Hematopoietic multipotent progenitor cell treated with erythropoietin and hydrocortisone succinate and interleukin-3 and kit ligand, for 8 days (in vitro differentiated cells): ENCODE data around the gene UTRN.

ENCODE experiments used
- DNase-seq: peaks from one replicate; pipeline ENCODE4 v3.0.0-alpha.2; 2015

The UTRN gene

DNA sequence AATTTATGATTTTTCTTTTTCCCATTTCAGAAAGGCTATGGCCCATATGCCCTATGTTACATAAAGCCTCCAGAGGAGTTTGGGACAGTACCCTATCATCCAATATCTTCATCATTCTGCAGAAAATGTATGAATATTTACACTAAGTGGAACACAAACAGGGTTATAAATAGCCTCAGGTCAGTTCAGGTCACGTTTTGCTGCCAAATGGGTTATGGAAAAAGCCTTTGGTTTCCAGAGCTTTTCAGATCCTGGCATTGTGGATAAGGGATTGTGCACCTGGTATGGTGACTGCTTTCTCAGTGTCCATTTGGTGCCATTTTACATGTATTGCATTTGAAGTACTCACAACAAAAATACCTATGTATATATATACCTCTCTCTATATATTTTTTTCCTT lies 29.4 kb downstream of the UTRN start:
- DNase-seq = no peak

DNA sequence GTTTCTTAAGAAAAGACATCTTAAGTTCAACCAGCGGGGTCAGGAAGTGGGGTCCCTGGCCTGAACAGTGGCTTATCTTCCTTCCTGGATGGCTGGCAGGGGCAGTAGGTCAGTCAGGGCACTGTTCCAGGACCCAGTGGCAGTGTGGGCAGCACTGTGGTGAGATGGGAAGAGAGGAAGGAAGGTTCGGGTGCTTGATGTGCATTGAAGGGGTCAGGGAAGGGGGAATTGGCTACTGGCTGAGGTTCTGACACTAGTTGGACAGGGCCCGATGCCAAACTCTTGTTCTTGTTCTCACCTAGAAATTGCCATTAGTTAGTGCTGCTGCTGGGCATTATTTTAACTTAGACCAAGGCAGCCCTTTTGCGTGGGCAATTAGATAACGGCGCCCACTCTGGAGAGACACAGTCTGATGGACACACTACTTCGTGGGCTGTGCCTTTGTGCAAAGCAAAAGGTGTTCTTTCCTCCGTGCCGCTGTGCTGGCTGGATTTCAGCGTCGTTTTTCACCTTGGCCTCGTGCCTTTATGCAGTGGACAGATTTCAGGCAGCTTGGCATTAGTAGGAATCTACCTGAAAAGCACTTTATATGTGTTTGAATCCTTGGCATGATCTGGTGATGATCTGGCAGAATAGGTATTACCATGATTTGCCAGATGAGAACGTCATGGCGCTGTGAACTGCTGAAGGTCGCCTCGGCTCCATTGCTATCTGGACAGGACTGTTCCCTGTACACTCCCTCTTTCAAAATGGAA lies 30.3 kb downstream of the UTRN start:
- no peak for DNase-seq

DNA sequence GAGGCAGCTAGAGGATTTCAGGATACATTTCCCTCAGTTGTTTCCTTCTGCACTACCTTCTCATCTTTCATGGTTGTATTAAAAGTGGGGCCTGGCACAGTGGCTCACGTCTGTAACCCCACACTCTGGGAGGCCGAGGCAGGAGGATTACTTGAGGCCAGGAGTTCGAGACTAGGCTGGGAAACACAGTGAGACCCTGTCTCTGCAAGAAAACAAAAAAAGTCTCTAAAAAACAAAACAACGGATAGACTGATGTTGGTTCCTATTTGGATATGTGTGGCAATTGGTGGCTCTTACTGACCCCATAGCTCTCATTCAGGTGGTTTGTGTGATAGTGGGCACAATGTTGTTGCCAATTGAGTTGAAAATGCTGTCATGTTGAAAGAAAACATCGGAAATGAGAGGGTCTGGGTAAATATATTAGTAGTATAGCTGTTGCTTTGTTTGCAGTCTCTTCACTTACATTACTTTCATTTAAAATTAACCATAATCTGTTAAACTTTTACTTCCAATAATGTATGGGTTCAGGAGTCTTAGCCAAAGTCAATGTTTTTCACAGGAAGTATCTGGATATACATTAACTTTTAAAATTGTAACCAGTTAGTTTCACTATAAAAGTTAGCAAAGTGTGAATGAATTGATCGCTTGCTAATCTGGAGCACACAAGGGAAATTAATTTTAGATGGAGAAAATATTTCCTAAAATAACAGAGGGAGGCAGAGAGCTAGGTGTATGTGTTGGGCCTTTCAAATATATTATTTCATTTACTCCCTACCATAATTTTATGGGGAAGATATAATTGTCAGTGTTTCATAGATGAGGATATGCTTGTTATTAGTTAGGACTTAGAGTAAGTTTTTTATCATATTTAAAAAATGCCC lies 31.1 kb downstream of the UTRN start:
- no peak for DNase-seq

- DNase-seq = no peak
Measured at GRCh38 chr6:144316862-144317195, 31.7 kb downstream of the UTRN start.

DNA sequence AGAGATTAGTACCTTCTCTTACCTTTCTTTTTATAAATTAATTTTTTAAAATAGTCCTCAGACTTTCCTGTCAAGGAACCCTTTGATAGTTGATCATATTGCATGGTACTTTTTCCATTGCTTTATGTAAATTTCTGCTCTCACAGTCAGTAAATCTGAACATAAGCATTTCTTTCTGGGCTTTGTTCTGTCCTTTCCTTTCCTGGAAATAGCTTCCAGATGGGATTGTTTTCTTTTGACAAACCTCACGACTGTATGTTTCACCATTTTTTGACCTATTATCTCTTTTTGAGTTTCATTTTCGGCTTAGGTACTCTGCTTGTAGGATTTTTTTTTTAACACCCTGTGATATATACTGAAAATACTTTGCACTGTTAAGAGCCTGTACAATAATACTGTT lies 32.6 kb downstream of the UTRN start:
- no peak for DNase-seq

DNA sequence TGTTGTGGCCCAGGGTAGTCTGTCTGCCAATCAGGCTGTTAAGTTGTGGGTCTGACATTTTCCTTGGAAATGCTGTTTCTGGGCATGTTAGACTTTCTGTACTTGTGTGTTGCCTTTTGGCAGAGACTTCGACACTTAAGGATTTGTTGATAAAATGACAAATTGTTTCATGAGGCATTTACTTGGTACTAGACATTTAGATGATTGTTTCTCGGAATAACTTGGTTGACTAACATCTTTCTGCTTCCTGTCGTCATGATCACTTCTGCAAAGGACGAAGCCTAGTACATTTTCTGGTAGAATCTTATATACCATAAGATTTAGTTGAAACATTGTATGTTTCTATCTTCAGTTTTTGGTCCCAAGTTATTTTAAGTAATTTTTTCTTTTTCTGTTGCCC lies 34.1 kb downstream of the UTRN start:
- no peak for DNase-seq

DNA sequence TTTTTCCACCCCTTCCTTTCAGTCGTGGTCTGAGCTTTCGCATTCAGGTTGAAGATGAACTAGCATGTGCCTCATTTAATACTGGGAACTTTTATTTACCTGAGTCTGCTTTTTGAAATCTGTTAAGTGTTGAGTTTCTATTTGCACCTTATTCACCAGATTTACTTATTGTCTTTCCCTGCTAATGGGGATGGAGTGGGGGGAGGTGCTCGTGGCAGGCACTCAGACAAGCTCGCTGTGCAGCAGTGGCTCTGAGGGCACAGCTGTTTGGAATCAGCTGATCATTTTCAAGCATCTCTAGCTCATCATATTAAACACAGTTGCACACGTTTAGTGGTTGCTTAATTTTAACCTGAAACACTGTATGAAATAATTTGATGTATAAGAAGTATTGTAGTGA lies 35.6 kb downstream of the UTRN start:
- DNase-seq = no peak

GRCh38 chr6:144321839-144322591 lies 36.9 kb downstream of the UTRN start:
- DNase-seq = no peak

GRCh38 chr6:144325232-144325631 lies 40.1 kb downstream of the UTRN start:
- no peak for DNase-seq

- DNase-seq = no peak
Measured at GRCh38 chr6:144326393-144326792, 41.3 kb downstream of the UTRN start.

- no peak for DNase-seq
Measured at GRCh38 chr6:144327081-144327480, 41.9 kb downstream of the UTRN start.

DNA sequence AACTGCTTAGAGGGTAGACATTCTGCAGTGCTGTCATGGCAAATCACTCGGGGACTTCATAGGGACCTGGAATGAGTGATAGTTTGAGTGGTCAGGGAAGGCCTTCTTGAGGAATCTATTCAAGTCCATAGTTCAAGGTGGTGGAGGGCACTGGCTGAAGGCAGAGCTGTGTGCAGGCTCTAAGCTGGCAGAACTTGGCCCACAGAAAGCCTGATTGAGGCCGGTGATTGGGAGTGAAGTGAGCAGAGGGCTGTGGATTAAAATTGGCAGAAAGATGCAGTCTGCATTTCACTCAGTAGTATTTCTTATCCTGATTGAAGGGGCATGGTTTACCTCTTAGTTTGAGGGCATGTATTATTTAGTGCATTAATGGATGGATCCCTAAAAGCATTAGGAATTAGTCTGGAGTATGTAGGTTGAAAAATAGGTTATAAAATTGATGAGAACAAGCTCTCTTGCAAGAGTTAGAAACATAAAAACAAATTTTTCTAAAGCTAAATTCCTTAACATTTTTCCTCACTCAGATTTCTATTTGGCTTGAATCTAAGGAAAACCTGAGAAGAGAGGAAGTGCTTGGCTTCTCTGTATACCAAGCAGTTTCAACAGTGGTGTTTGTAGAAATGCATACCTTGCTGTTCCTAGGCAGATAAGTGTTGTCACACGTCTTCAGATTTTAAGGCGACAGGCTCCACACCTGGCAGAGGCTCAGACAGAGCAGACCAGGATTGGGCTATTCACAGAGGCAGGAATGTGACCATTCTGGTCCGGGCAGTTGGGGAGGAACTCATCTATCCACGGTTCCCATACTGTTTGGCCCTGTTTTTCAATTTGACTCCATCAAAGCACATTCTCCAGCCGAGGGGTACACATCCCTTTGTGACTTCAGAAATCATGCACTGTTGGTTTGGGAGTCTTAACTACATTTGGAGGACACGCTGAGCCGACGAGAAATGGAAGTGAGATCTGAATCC lies 45.2 kb downstream of the UTRN start:
- no peak for DNase-seq

GRCh38 chr6:144331491-144331969 lies 46.4 kb downstream of the UTRN start:
- DNase-seq = no peak

- no peak for DNase-seq
Measured at GRCh38 chr6:144332177-144332576, 47.0 kb downstream of the UTRN start.

DNA sequence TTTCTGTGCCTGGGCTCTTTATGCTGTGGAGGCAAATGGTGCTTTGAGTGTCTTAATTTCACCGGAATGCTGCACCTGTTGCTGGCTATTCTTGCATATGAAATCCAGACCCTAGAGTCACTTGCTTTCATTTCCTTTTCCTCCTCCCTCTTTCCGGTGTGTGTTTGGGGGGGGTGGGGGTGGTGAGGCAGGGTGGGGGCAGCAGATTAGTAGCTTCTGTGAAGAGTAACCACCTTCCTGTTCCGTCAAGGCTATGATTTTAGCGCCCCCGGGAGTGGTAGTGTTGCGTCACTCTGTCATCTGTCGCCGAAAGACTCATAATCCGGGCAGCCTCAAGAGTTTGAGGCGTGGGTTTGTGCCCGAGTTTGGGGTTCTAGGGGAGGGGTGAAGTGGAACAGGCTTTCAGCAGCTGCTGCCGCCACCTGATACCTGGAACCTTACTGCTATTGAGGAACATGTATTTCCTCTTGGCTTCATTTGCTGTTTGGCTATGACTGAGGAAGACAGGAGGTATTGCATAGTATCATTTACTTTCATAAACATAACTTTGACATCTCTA lies 49.1 kb downstream of the UTRN start:
- no peak for DNase-seq
